ENCODE data around the gene ZNF787.

The ZNF787 gene

GRCh38 chr19:56097776-56098175 is 23.3 kb downstream of the ZNF787 start:
- in situ Hi-C loops (cut with HindIII; ENCODE audit: low sequenced_read_pairs), result no loop called here
- no peak for DNase-seq (ENCODE audit: low read depth, low spot score)
- TF ChIP-seq CTCF (IDR thresholded peaks at IDR 0.05; ENCODE audit: low read depth, low read length), result no peak
- no peak overlapping the region for H3K4me3 ChIP-seq (ENCODE audit: low read depth, low read length)

- DNase-seq (ENCODE audit: low read depth, low spot score), result no peak
- H3K4me3 ChIP-seq (ENCODE audit: low read depth, low read length), result no peak overlapping the region
- no peak for TF ChIP-seq CTCF (IDR thresholded peaks at IDR 0.05; ENCODE audit: low read depth, low read length)
- in situ Hi-C loops (cut with HindIII; ENCODE audit: low sequenced_read_pairs), result no loop called here
Measured at GRCh38 chr19:56097306-56097705, 23.8 kb downstream of the ZNF787 start.

GRCh38 chr19:56096665-56097064 is 24.4 kb downstream of the ZNF787 start:
- H3K4me3 ChIP-seq (ENCODE audit: low read depth, low read length), result no peak overlapping the region
- in situ Hi-C loops (cut with HindIII; ENCODE audit: low sequenced_read_pairs), result no loop called here
- no peak for TF ChIP-seq CTCF (IDR thresholded peaks at IDR 0.05; ENCODE audit: low read depth, low read length)
- no peak for DNase-seq (ENCODE audit: low read depth, low spot score)

GRCh38 chr19:56094449-56094848 is 26.6 kb downstream of the ZNF787 start:
- DNase-seq (ENCODE audit: low read depth, low spot score), result no peak
- no peak overlapping the region for H3K4me3 ChIP-seq (ENCODE audit: low read depth, low read length)
- in situ Hi-C loops (cut with HindIII; ENCODE audit: low sequenced_read_pairs), result no loop called here
- TF ChIP-seq CTCF (IDR thresholded peaks at IDR 0.05; ENCODE audit: low read depth, low read length), result no peak

- no peak overlapping the region for H3K4me3 ChIP-seq (ENCODE audit: low read depth, low read length)
- no peak for DNase-seq (ENCODE audit: low read depth, low spot score)
Measured at GRCh38 chr19:56092685-56093631, 28.1 kb downstream of the ZNF787 start.

More at GRCh38 chr19:56092685-56093631, 28.1 kb downstream of the ZNF787 start:
- in situ Hi-C loops (cut with HindIII; ENCODE audit: low sequenced_read_pairs), result no loop called here
- no peak for TF ChIP-seq CTCF (IDR thresholded peaks at IDR 0.05; ENCODE audit: low read depth, low read length)
